ENCODE measurements around the gene SRD5A2.
"Not testable (repeated sequence)": the region's sequence is repeated elsewhere in the genome, so short reads cannot be mapped to it uniquely, and the experiment has no call there.

SRD5A2 gene

GRCh38 chr2:31504311-31504710 is 76.4 kb downstream of the SRD5A2 start:
- H3K4me3 ChIP-seq (ENCODE audit: low read depth, low read length) = no peak overlapping the region
- no peak for TF ChIP-seq CTCF (IDR thresholded peaks at IDR 0.05; ENCODE audit: low read depth, low read length)

GRCh38 chr2:31496451-31496874 is 84.3 kb downstream of the SRD5A2 start:
- H3K4me3 ChIP-seq (ENCODE audit: low read depth, low read length) = not testable (repeated sequence)

- H3K4me3 ChIP-seq (ENCODE audit: low read depth, low read length) = not testable (repeated sequence)
Measured at GRCh38 chr2:31489339-31489738, 91.4 kb downstream of the SRD5A2 start.

GRCh38 chr2:31483246-31483645 is 97.5 kb downstream of the SRD5A2 start:
- TF ChIP-seq CTCF (IDR thresholded peaks at IDR 0.05; ENCODE audit: low read depth, low read length) = no peak
- no peak overlapping the region for H3K4me3 ChIP-seq (ENCODE audit: low read depth, low read length)

- H3K4me3 ChIP-seq (ENCODE audit: low read depth, low read length) = no peak overlapping the region
- TF ChIP-seq CTCF (IDR thresholded peaks at IDR 0.05; ENCODE audit: low read depth, low read length) = no peak
Measured at GRCh38 chr2:31476511-31477180, 104.1 kb downstream of the SRD5A2 start.

- no peak for TF ChIP-seq CTCF (IDR thresholded peaks at IDR 0.05; ENCODE audit: low read depth, low read length)
- no peak overlapping the region for H3K4me3 ChIP-seq (ENCODE audit: low read depth, low read length)
Measured at GRCh38 chr2:31475692-31476091, 105.0 kb downstream of the SRD5A2 start.

GRCh38 chr2:31474296-31474695 is 106.4 kb downstream of the SRD5A2 start:
- no peak for TF ChIP-seq CTCF (IDR thresholded peaks at IDR 0.05; ENCODE audit: low read depth, low read length)
- H3K4me3 ChIP-seq (ENCODE audit: low read depth, low read length) = no peak overlapping the region

All from WI38 (cell line).